NCI-H2029 (cell line): ENCODE data around the gene PASK.
A peak's percentile ranks its signal among the peaks of the same experiment; 100 is the strongest.
"Not testable (repeated sequence)": the region's sequence is repeated elsewhere in the genome, so short reads cannot be mapped to it uniquely, and the experiment has no call there.

Source experiments
- DNase-seq: peaks from one replicate; lab custom pipeline; 2025; lab: John Stamatoyannopoulos, UW

PASK gene

DNA sequence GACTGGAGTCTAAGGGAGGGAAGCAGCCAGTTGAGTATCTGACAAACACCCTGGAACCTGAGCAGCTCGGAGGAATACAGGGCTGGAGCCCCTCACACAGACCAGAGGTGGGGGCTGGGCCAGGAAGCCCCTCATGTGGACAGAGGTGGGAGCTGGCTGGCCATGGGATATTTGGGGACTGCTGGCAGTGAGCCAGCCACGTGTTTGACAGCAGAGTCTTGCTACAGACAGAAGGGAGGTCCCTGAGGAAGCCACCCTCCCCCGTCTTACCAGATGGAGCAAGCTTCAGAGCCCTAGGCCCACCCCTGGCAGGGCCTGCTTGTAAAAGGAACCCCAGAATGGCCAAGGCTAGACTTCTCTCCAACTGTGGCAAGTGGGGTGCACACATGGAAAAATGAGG is 43.6 kb downstream of the PASK start:
- DNase-seq: no peak

DNA sequence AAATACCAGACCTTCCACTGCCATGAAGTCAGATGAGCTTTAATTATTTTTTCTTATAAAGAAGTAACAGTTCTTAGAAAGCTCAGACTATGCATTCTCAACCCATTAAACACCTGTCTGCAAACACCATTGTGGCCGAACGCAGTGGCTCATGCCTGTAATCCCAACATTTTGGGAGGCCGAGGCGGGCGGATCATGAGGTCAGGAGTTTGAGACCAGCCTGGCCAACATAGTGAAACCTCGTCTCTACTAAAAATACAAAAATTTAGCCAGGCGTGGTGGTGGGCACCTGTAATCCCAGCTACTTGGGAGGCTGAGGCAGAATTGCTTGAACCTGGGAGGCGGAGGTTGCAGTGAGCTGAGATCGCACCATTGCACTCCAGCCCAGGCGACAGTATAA is 44.7 kb downstream of the PASK start:
- DNase-seq: not testable (repeated sequence)

DNA sequence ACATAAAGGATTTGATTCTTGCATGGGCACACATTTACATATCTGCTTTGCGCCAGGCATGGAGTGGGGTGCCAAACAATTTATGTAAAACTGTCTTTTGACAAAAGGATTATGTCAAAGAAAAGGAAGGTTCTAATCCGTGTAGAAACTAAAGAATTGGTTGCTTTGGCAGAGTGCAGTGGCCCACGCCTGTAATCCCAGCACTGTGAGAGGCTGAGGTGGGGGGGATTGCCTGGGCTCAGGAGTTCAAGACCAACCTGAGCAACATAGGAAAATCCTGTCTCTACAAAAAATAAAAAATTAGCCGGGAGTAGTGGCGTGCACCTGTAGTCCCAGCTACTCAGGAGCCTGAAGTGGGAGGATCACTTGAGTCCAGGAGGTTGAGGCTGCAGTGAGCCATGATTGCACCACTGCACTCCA is 46.1 kb downstream of the PASK start:
- no peak for DNase-seq

DNA sequence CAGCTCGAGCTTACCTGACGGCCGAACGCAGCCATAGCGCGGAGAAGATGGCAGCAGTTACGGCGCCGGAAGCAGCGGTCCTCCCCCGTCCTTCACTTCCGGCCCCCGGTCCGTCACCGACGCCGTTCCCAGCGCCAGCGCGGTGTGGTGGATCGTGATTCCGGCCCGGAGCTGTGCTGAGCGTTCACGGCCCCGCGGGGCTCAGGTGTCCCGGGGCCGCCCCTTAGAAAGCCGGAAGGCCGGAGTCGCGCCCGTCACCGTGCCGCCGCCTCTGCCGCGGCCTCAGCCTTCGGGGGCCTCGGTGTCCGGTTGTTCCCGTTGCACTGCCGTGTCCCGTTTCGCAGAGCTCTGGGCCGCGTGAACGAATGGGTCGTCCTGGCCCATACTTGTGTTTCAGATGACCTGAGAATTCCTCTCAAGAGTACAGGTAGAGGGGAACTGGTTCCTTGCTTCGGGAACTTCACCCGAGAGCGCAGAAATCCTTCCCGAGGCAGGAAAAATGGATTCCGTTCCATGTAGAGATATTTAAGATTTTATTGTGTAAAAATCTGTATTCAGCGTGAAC is 47.0 kb downstream of the PASK start, which contains the start of gene MTERF4:
Gene MTERF4 (minus strand): TSS at position 49 of the 565 bp plus-strand sequence. CDS start 14 bp downstream, at position 35.
- peak; percentile 86 for DNase-seq

DNA sequence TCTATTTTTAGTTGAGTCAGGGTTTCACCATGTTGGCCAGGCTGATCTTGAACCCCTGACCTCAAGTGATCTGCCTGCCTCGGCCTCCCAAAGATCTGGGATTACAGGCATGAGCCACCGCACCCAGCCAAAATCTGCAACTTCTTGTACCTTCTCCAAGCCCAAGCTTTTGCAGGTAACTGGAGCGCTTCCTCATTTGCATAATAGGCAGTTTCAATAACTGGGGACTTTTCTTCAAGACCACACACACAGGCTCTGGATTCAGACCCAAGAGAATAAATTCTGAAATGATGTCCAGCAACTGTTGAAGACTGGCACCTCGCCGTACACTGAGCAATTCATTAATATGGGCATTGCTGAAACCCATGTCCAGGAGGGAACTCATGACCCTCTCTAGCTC is 50.0 kb downstream of the PASK start:
- DNase-seq: no peak

DNA sequence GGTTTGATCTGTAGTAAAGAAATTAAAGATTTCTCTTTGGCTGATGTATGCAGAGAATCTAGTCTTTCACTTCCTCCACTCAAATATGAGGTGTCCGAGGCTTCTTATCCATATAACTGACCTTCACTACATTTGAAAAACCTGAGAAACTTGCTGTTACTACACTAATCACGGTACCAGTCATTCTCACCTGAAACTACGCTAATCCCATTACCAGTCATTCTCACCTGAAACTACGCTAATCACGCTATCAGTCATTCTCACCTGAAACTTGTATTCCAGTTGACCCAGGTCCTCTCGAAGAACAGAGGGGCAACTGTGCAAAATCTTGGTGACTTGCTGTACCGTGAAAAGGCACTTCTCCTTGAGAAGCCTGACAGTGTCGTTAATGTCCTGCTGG is 52.3 kb downstream of the PASK start:
- no peak for DNase-seq

DNA sequence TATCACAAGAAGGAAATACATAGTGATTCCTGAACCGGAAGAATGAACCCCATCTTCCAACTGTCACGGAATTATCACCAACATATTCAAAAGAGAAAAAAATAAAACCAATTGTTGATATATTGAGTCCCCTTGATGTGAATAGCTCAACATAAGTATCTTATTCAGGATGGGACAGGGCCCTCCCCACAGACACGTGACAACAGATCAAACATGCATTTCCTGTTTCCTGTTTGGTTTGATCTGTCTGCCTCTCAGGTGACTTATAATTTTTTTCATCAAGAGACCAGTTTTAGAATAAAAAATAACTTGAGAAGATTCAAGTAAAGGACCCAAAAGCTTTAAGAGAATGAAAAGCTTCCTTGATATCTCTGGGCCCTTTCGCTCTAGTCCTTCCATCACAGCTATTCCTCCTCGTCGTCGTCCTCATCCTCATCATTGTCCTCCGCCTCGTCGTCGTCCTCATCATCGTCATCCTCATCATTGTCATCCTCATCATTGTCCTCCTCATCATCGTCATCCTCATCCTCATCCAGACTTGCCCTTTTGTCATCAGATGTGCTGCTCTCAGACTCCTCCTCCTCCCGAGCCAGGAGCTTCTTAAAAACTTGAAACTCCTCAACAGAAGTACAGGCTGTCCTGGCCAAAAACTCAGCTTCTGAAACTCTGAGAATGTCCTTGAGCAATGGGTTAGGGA is 53.5 kb downstream of the PASK start:
- DNase-seq: no peak

DNA sequence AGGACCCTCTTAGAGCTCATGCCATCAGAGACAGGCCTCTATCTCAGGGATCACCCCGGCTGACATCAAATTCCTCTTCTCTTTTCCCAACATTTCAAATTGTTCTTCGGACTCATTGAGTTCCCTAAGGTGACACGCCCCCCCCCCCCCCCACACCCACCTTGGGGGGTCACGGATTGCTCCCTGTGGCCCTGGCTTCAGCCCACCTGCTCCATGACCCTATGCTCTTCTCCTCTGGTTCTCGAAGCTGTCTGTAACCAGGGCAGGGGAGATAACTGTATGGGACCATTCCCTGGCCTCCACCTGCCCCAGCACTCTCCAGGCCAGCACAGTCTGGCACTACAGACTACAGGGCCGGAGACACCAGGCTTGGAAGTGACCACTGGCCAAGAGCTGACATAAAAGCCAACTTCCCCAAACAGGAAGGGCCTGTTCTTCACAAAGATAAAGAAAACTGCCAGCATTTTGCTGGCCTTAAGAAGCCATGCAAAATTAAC is 54.3 kb downstream of the PASK start:
- DNase-seq: no peak

DNA sequence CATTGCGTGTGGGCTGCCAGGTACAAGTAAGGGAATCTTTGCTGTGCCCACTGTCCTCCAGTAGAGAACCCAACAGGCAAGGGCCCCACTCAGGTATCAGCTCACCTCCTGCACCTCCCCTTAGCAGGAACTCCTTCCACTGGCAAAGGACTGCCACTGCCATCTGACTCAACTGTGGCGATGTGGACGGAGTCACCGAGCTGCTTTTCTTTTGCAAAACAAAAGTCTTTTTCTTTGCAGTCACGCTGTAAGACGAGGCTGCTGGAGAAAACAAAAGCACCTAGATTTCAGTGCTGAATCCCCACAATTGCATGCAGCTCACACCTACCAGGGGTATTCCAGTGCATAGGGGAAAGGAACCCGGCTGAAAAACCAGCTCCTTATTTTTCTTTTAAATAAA is 55.1 kb downstream of the PASK start:
- DNase-seq: no peak

DNA sequence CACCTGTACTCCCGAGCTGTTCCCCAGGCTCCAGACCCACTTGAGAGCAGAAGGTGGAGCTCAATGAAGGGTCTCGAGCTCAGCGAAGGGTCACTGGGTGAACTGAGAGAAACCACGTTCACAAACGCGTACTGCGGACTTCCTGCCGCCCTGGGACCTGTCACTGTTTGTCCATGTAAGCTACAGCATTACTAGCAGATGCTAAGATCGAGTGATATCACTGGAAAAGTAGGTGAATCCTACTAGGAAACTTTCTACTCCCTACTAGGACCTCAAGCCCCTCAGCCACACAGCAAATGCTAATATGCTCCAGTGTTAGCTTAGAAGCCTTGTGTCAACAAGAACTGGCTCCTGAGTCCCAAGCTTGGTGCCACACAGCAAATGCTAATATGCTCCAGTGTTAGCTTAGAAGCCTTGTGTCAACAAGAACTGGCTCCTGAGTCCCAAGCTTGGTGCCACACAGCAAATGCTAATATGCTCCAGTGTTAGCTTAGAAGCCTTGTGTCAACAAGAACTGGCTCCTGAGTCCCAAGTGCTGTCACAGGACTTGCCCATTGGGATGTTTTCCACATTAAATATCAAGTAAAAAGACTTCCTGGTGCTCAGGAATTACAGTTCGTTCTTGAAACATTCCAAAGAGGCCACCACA is 56.0 kb downstream of the PASK start:
- DNase-seq: peak; percentile 57

DNA sequence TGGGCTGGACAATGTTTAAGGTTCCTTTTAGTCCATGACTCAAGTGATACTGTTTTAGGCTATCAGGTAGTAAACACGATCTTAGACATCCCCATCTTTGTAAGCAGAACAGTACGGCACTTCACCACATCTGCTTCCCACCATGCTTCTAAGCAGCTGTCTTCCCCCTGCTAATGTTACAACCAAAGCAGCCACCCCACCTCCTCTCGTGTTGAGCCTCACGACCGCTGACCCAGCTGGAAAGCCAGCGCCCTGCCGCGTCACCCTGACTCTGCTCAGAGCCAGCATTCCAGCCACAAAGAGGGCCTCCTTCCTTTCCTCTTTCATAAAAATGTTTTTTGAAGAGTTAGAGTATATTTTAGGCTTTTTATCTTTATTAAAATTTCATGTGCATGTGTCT is 56.6 kb downstream of the PASK start:
- peak; percentile 35 for DNase-seq

DNA sequence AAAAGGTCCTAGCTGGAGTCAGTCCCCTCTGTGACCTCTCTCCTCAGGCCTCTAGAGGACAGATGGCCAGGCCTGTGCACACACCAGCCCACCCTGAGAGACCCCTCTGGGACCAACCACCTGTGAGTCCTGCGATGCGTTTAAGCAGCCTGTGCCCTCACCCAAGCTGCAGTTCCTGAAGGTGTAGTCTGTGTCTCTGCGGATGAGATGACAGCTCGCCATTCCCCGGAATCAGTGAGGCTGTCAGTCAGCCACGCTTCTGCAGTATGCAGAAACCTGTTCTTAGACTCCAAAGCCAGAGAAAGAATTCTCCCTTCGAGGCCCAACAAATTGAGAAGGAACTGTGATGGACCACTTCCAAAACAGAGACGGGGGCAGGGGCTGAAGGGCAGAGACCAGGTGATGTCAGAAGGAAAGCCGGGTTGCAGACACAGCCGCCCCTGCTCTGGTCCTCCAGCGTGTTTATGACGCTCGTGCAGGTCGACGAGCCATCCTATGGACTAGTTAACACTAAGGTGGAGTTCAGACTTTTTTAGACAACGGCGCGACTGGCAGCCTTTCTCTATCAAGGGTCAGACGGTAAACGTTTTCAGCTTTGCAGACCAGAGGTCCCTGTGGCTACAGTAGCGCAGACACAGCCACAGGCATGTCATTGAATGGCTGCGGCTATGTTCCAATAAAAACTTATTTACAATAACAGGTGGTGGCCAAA is 57.4 kb downstream of the PASK start:
- DNase-seq: no peak

DNA sequence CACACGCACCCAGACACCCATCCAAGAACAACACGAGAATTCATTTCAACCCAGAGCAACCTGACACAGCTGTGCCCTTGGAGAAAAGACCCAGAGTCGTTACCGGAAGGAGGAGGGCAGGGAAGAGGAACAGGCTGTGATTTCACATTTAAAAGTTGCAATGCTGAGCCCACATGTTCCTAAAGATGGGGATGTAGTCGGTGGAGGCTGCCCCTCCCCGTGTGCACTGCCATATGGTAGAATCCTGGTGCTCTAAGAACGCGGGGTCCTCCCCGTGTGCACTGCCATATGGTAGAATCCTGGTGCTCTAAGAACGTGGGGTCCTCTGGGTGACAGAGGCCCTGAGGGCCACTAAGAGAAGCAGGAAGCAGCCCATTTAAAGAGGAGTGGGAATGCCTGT is 58.1 kb downstream of the PASK start:
- no peak for DNase-seq

DNA sequence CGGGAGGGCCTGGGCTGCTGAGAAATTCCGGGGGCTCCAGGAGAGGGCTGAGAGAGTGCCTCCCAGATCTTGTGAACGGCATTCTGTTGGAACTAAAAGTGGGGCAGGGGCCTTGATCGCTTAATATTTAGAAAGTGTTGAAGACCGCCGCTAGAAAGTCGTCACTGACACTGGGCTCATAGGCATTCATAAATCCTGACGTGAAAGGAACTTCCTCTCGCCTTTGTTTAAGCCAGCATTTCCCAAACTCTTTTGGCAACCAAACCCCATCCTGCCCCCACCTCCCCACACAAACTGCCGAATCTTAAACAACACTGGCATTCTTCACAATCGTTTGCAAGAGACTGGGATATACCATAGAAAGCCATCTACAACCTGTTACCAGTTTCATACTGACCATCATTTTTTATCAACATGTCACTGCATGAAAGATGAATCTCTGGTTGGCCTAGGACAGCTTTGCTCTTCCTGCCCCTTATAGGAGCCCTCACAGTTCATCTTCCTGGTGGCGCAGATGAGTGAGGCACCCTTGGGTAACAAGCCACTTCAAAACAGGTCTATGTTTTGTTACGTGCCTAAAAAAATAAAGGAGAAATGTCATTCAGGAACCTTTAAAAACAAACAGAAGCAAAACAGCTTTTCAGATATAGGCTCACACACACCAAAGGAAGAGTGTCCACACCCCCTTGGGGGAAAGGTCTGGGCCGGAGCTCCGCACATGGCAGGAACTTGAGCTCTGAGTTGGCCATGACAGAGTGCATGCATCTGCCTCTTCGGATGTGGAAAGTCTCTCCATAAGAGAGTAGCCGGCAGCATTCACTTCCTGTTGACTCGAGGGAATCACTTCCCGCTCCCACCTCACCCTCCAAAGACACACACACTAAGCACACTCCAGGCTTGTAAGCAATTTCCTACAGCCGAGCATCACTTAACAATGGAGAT is 60.2 kb downstream of the PASK start:
- DNase-seq: no peak

DNA sequence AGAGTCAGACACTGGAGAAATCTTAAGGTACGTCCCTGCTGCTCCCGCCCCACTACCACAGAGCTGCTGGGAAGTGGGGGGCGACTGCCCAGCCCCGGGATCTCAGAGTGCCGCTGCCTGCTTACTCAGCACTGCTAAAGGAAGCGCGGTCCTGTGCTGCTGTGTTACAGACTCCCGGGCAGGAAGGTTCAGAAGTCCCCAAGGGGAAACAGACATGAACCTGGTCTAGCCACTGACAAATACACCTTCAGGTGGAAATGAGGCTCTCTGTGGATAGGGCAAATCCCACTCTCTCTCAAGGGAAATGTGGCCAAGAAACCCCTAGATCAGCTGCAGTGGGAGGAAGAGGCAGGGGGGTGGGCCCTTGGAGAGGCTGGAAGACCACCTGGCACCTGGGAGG is 60.9 kb downstream of the PASK start:
- DNase-seq: no peak

DNA sequence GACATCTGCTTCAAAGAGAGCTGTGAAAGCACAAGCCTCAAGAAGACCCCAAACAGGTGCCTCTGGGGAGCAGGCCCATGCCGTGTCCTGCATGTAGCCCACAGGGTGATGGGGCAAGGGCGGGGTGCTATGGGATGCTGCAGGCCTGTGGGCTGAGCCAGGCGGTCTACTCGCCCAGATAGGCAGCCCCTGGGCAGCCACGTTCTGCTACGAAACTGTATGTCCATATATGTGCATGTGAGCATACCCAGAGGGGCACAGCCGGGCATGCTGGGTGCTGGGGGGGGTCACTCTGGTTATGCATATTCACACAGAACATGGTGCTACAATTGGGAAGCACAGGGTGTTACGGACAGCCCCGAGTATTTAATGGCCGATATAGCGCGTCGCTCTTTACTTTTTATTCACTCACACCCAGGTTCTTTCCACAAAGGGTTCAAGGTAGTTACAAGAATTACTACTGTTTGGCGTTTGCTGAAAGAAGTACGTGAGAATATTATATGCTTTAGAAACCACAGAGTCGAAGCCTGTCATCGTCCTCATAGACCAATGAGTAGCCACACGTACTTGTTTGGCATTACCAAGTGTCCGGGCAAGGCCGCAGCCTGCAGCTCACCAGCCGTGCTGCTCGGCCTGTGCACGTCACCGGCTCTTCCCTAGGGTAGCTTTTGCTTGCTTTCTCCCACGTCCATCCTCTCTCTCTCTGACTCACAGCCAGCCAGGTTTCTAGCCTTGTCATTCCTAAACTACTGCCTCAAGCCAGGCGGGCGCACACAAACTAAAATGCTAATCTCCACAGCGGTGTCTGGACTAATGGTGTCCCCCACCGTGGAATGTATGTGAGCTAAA is 61.6 kb downstream of the PASK start:
- DNase-seq: no peak

DNA sequence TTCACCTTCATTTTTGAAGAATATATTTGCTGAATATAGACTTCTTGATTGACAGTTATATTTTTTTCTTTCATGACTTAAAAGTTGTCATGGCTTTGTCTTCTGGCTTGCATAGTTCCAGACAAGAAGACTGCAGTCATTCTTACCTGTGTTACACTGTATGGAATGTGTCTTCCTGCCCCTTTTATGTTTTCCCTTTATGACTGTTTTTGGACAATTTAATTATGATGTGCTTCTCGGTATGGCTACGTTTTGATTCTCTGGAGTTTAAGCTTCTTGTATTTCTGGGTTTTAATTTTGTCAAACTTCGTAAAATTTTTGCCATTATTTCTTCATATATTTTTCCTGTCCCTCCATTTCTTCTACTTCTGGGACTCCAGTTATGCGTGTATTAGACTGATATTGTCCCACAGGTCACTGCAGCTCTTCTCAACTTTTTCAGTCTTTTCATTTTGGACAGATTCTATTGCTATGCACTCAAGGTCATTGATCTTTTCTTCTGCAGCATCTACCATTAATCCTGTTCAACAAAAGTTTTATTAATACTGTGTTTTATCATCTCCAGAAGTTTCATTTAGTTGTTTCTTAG is 64.3 kb downstream of the PASK start:
- DNase-seq: no peak

DNA sequence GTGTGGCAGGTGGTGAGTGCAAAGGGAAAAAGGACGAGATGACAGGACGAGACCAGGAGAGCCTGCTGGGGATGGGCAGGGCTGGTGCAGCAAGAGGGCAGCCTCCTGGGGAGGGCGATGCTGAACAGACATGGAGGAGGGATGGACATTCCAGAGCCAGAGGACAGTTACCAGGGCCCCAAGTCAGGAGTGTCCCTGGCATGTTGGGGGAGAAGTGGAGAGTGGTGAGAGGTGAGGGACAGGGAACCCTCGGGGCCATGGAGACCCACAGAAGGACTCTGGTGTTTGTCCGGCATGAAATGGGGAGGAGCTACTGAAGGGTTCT is 66.2 kb downstream of the PASK start:
- no peak for DNase-seq

DNA sequence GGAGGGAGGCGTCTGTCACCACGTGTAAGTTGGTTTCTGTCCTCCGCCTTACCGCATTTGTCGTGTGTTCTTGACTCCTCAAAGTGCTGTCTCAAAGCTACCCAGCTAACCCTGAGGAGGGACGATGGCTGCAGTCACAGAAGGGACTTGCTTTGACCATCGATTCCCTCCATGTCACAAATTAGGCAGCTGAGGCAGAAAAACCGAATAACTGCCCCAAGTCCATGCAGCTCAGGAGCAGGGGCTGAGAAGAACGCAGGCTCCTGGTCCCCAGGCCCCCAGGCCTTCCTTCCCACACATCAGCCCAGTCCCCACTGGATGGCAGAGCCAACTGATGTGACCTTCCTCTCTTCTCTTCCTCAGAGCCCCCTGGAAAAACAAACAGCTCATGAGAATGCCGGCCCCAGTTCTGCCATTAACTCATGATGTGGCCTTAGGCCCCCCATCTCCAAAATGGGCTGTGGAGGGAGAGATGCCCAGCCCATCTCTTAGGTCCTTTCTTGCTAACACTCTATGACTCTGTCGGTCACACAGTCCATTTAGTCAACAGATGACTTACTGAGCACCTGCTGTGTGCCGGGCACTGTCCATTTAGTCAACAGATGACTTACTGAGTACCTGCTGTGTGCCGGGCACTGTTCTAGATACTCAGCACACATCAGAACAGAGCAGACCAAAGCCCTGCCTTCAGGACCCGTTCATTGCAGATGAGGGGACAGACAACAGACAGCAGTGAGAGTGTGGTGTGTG is 66.8 kb downstream of the PASK start:
- no peak for DNase-seq
